DND-41 (cell line): ENCODE data around the gene NFIA.
"Not testable (repeated sequence)": the region's sequence is repeated elsewhere in the genome, so short reads cannot be mapped to it uniquely, and the experiment has no call there.

Source experiments
- ATAC-seq: fragments of 200-7000 bp; cut with Tn5 transposase; 3 replicates; pipeline ENCODE4 v1.9.1; 2021; ENCODE audit warnings: low read depth; ENCODE audit not compliant: insufficient read depth
- DNase-seq: peaks from one replicate; pipeline ENCODE4 v3.0.0-alpha.2; 2020
- H2AFZ ChIP-seq: 2 replicates; pipeline ENCODE4 v1.6.0; 2012; ENCODE audit warnings: low read depth, low read length
- H3K27ac ChIP-seq: 2 replicates; pipeline ENCODE4 v1.5.1; 2012; ENCODE audit warnings: low read length, inconsistent platforms
- H3K27me3 ChIP-seq: fragments of 200-600 bp; sonication (generic); 2 replicates; pipeline ENCODE4 v1.6.0; 2012; ENCODE audit warnings: low read length, mild to moderate bottlenecking, inconsistent platforms; ENCODE audit not compliant: insufficient read depth, poor library complexity
- H3K36me3 ChIP-seq: 2 replicates; pipeline ENCODE4 v1.5.1; 2012; ENCODE audit warnings: low read length, inconsistent platforms; ENCODE audit not compliant: insufficient read depth
- H3K4me1 ChIP-seq: 2 replicates; pipeline ENCODE4 v1.5.1; 2012; ENCODE audit warnings: mild to moderate bottlenecking, low read length; ENCODE audit not compliant: insufficient read depth
- H3K4me2 ChIP-seq: 2 replicates; pipeline ENCODE4 v1.6.0; 2012; ENCODE audit warnings: mild to moderate bottlenecking, moderate library complexity, low read length, inconsistent platforms; ENCODE audit not compliant: insufficient read depth
- H3K4me3 ChIP-seq, 2 experiments: fragments of 200-600 bp in 1 of 2; shearing (Covaris generic) in 1 of 2; 2 replicates each; pipeline ENCODE4 v1.5.1; 2012 to 2016; ENCODE audit warnings: inconsistent platforms in 2 of 2, low read length in 2 of 2, mild to moderate bottlenecking in 2 of 2, low read depth in 1 of 2, moderate library complexity in 1 of 2
- H3K79me2 ChIP-seq: 2 replicates; pipeline ENCODE4 v1.6.0; 2012; ENCODE audit warnings: low read length, inconsistent platforms; ENCODE audit not compliant: insufficient read depth
- H3K9ac ChIP-seq: 2 replicates; pipeline ENCODE4 v1.6.0; 2012; ENCODE audit warnings: low read depth, mild to moderate bottlenecking, inconsistent platforms, low read length, moderate library complexity
- H3K9me3 ChIP-seq: 2 replicates; pipeline ENCODE4 v1.5.1; 2012; ENCODE audit warnings: low read length, moderate library complexity, mild to moderate bottlenecking, inconsistent platforms; ENCODE audit not compliant: insufficient read depth, severe bottlenecking
- H4K20me1 ChIP-seq: 2 replicates; pipeline ENCODE4 v1.6.0; 2012; ENCODE audit warnings: low read length; ENCODE audit not compliant: insufficient read depth
- CTCF ChIP-seq: IDR thresholded peaks from 2 replicates; pipeline ENCODE4 v1.5.1; 2012; ENCODE audit warnings: borderline replicate concordance, low read length, moderate library complexity, mild to moderate bottlenecking; ENCODE audit not compliant: poor library complexity, severe bottlenecking; ENCODE audit errors: extremely low read depth
- EZH2 ChIP-seq: IDR thresholded peaks from 3 replicates; pipeline ENCODE4 v1.6.1; 2012; ENCODE audit warnings: borderline replicate concordance, low read depth, mild to moderate bottlenecking, moderate library complexity, low read length, inconsistent platforms; ENCODE audit not compliant: severe bottlenecking

Gene NFIA

DNA sequence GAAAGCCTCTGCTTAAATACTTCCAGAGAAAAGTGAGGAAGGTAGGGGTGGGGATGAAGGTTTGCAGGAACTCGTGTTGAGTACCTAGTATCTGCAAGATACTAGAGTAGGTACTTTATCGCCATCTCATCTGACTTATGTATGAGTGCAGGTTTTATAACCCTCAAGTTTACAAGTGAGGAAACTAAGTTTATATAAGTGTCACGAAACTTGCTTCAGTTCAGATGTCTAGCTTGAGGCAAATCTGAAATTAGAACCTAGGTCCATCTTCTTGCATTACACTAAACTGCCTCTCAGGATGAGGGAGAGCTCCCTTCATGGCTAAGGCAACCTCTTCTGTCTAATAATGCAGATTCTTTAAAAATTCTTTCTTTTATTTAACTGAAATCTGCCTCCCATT, 43.5 kb downstream of the NFIA start:
- H2AFZ ChIP-seq, result no peak overlapping the region
- H3K79me2 ChIP-seq, result no peaks in the 10 kb centered on the region
- no peaks in the 10 kb centered on the region for H3K27me3 ChIP-seq
- H3K4me1 ChIP-seq, result no peaks in the 10 kb centered on the region
- TF ChIP-seq EZH2 (no peak), CTCF (no peak)
- no peaks in the 10 kb centered on the region for H4K20me1 ChIP-seq
- no peak for DNase-seq
- H3K9me3 ChIP-seq, result no peaks in the 10 kb centered on the region
- no peaks in the 10 kb centered on the region for H3K36me3 ChIP-seq
- H3K4me2 ChIP-seq, result no peak overlapping the region
- no peak overlapping the region for H3K4me3 ChIP-seq
- no peak for ATAC-seq
- no peak overlapping the region for H3K9ac ChIP-seq
- no peak overlapping the region for H3K27ac ChIP-seq

- not testable (repeated sequence) for H3K27ac ChIP-seq, ATAC-seq, H3K4me3 ChIP-seq, H3K4me2 ChIP-seq, H3K9ac ChIP-seq, H3K9me3 ChIP-seq, H3K79me2 ChIP-seq, H4K20me1 ChIP-seq, H3K4me1 ChIP-seq, H3K36me3 ChIP-seq, H2AFZ ChIP-seq, DNase-seq, H3K27me3 ChIP-seq
Measured at GRCh38 chr1:61126843-61127242, 44.5 kb downstream of the NFIA start.

DNA sequence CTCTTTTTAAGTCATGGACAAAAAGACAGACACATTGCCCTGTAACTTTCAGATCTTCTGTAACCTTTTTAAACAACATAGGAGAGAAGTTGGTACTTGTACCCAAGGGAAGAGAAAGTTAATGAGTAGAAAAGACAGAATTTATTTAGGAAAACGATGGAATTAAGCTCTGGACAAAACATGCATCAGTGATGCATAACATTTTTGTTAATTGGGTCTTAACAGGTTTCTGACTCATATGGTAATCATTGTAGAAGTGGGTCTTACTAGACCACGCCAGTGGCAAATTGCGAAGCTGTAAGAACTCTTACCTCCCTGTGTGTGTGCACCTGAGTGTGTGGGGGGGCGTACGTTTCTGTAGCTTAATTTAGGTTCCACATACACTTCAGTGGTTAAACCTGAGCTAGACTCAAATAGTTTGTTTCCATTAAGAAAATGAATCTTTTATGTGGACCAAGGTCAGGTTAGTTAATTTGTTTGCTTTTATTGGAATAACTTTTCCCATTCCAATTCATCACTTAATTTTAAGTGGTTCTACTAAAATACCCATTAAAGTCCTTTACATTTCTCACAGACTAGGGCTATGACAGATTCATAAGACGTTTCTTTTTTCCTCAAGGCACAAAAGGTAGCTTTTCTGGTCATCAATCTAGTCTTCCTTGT, 48.1 kb downstream of the NFIA start:
- Histone ChIP-seq H4K20me1 (no peaks in the 10 kb centered on the region), H3K27me3 (no peaks in the 10 kb centered on the region), H2AFZ (no peak overlapping the region), H3K36me3 (no peaks in the 10 kb centered on the region), H3K4me1 (no peaks in the 10 kb centered on the region), H3K9me3 (no peaks in the 10 kb centered on the region), H3K4me2 (no peak overlapping the region), H3K79me2 (no peaks in the 10 kb centered on the region), H3K4me3 (no peak overlapping the region), H3K9ac (no peak overlapping the region), H3K27ac (no peak overlapping the region)
- ATAC-seq (no peak), DNase-seq (no peak)
- TF ChIP-seq CTCF (no peak), EZH2 (no peak)

DNA sequence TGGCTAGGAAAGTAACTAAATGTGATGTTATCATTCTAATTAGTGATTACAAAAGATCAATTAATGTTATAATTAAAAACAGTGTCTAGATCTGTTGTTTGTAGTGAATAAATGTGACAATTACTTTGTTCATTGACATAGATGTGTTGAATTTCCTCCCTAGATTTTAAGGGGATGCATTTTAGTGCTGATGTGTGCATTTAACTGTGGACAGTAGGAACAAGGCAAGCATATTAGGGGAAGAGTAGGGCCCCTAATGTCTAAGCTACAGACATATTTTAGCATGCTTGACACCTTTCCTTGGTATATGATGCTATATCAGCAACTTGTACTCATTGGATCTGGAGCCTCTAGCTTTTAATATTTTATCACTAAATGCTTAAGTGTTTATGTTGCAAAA, 48.9 kb downstream of the NFIA start:
- Histone ChIP-seq H3K27me3 (no peaks in the 10 kb centered on the region), H3K27ac (no peak overlapping the region), H3K9ac (no peak overlapping the region), H2AFZ (no peak overlapping the region), H4K20me1 (no peaks in the 10 kb centered on the region), H3K9me3 (no peaks in the 10 kb centered on the region), H3K4me2 (no peak overlapping the region), H3K4me3 (no peak overlapping the region), H3K4me1 (no peaks in the 10 kb centered on the region), H3K36me3 (no peaks in the 10 kb centered on the region), H3K79me2 (no peaks in the 10 kb centered on the region)
- DNase-seq (no peak), ATAC-seq (no peak)
- TF ChIP-seq EZH2 (no peak), CTCF (no peak)
